HepG2 (cell line): ENCODE results near the gene SRCAP. TPM values are rescaled to one million over a fixed set of nuclear protein-coding genes. Genes with fewer than 3 reads are reported as not detected.

Source experiments
- ARID3A ChIP-seq: IDR thresholded peaks from 2 replicates; pipeline ENCODE4 v1.6.1; 2012; ENCODE audit warnings: low read depth, low read length, improper control_type of control experiment
- ATF5 ChIP-seq: sonication (generic); formaldehyde crosslinking; IDR thresholded peaks from 2 replicates; pipeline ENCODE4 v1.4.0; 2020; ENCODE audit warnings: mild to moderate bottlenecking, low read depth, missing genetic modification reagents
- DBP ChIP-seq: sonication (generic); formaldehyde crosslinking; IDR thresholded peaks from 2 replicates; pipeline ENCODE4 v1.4.0; 2020; ENCODE audit warnings: missing genetic modification reagents; ENCODE audit errors: not compliant biosample characterization
- FOXP4 ChIP-seq: sonication (generic); formaldehyde crosslinking; IDR thresholded peaks from 2 replicates; pipeline ENCODE4 v1.4.0; 2020; ENCODE audit warnings: missing genetic modification reagents
- GRHL1 ChIP-seq: sonication (generic); formaldehyde crosslinking; conservative IDR thresholded peaks from 2 replicates; pipeline ENCODE4 v1.8.0; 2022; ENCODE audit warnings: missing genetic modification reagents
- MIER3 ChIP-seq: IDR thresholded peaks from 2 replicates; pipeline ENCODE4 v1.6.1; 2016; ENCODE audit warnings: missing compliant biosample characterization, borderline replicate concordance
- MLXIP ChIP-seq: sonication (generic); formaldehyde crosslinking; IDR thresholded peaks from 2 replicates; pipeline ENCODE4 v1.9.0; 2021; ENCODE audit warnings: missing genetic modification reagents, borderline replicate concordance
- RFXAP ChIP-seq: sonication (generic); formaldehyde crosslinking; IDR thresholded peaks from 2 replicates; pipeline ENCODE4 v1.4.0; 2020; ENCODE audit warnings: missing genetic modification reagents, borderline replicate concordance
- SP2 ChIP-seq: sonication (generic); formaldehyde crosslinking; IDR thresholded peaks from 2 replicates; pipeline ENCODE4 v1.5.1; 2020; ENCODE audit warnings: mild to moderate bottlenecking, missing genetic modification reagents
- SP5 ChIP-seq: IDR thresholded peaks from 2 replicates; pipeline ENCODE4 v1.6.1; 2016; ENCODE audit warnings: low read depth, borderline replicate concordance
- TERF1 ChIP-seq: sonication (generic); formaldehyde crosslinking; IDR thresholded peaks from 2 replicates; pipeline ENCODE4 v1.8.0; 2022; ENCODE audit warnings: mild to moderate bottlenecking, missing genetic modification reagents, moderate library complexity
- ZNF253 ChIP-seq: sonication (generic); formaldehyde crosslinking; IDR thresholded peaks from 2 replicates; pipeline ENCODE4 v1.8.0; 2022; ENCODE audit warnings: mild to moderate bottlenecking, missing genetic modification reagents, borderline replicate concordance
- ZNF576 ChIP-seq: sonication (generic); formaldehyde crosslinking; IDR thresholded peaks from 2 replicates; pipeline ENCODE4 v1.4.0; 2020; ENCODE audit warnings: mild to moderate bottlenecking, missing genetic modification reagents
- ZNF670 ChIP-seq: sonication (generic); formaldehyde crosslinking; IDR thresholded peaks from 2 replicates; pipeline ENCODE4 v1.8.0; 2022; ENCODE audit warnings: mild to moderate bottlenecking, missing genetic modification reagents, borderline replicate concordance
- ZNF672 ChIP-seq: sonication (generic); formaldehyde crosslinking; IDR thresholded peaks from 2 replicates; pipeline ENCODE4 v1.8.1; 2022; ENCODE audit warnings: missing genetic modification reagents
- ZNF766 ChIP-seq: sonication (generic); formaldehyde crosslinking; IDR thresholded peaks from 2 replicates; pipeline ENCODE4 v1.5.0; 2020; ENCODE audit warnings: missing genetic modification reagents, borderline replicate concordance
- ZSCAN30 ChIP-seq: sonication (generic); formaldehyde crosslinking; IDR thresholded peaks from 2 replicates; pipeline ENCODE4 v1.5.0; 2020; ENCODE audit warnings: mild to moderate bottlenecking, missing genetic modification reagents
- polyA plus RNA-seq, 8 experiments: library from polyadenylated mRNA; depleted of rRNA in 3 of 8; stranded (reverse) in 7 of 8; unstranded in 1 of 8; fragments of >200 nt; fragmentation: Illumina TruSeq in 4 of 8; extraction: Trizol in 4 of 8; gene quantifications; 2 replicates each; pipeline versions ENCODE4 v1.2.1 to v1.2.3, GENCODE V29; 2011 to 2016; ENCODE audit warnings: low read depth in 4 of 8, missing spikeins in 1 of 8, mixed read lengths in 1 of 8; ENCODE audit not compliant: insufficient read depth in 1 of 8
- total RNA-seq, 5 experiments: library from RNA; depleted of rRNA; stranded (reverse); fragments of >200 nt; fragmentation: Illumina TruSeq; extraction: Trizol; gene quantifications; 2 replicates each; pipeline ENCODE4 v1.2.3, GENCODE V29; 2016; ENCODE audit warnings: low read depth in 1 of 5

The SRCAP gene
- total and polyA plus RNA-seq, 2 of the 13 experiments (the other 11 are each of a cell fraction or from before 2014, with no cell fraction given) = 4.9 to 9.0 TPM

GRCh38 chr16:30699615-30700099, 686 bp downstream of the SRCAP start (continued):
- TF ChIP-seq ATF5 (CRISPR knock-in tag) (no peak), TERF1 (CRISPR knock-in tag) (no peak), ZNF576 (no peak), ZNF253 (no peak), DBP (CRISPR knock-in tag) (peak; percentile 40), MIER3 (CRISPR knock-in tag) (no peak), SP2 (CRISPR knock-in tag) (no peak), ZSCAN30 (CRISPR knock-in tag) (0 out of 2 replicates have a peak, but pooled peaks have one; percentile 77), ZNF672 (CRISPR knock-in tag) (no peak), SP5 (CRISPR knock-in tag) (no peak), FOXP4 (CRISPR knock-in tag) (no peak), ARID3A (no peak), GRHL1 (no peak), MLXIP (CRISPR knock-in tag) (0 out of 2 replicates have a peak, but pooled peaks have one; percentile 19), ZNF766 (0 out of 2 replicates have a peak, but pooled peaks have one; percentile 40), ZNF670 (CRISPR knock-in tag) (no peak), RFXAP (peak; percentile 23; the same call in 1 of the 2 replicates)
